ENCODE data around the gene SAG.

Gene SAG

GRCh38 chr2:233307565-233307964 is at the start of gene SAG:
SAG (plus strand) TSS chr2:233307816; CDS start chr2:233309190, 1,374 bp downstream.
- no peaks in the 10 kb centered on the region for H3K79me2 ChIP-seq (ENCODE audit: control insufficient read depth, insufficient read depth, low read length, unreplicated experiment)
- H3K4me3 ChIP-seq (ENCODE audit: low read depth, low read length) = no peak within 1 kb of the TSS

DNA sequence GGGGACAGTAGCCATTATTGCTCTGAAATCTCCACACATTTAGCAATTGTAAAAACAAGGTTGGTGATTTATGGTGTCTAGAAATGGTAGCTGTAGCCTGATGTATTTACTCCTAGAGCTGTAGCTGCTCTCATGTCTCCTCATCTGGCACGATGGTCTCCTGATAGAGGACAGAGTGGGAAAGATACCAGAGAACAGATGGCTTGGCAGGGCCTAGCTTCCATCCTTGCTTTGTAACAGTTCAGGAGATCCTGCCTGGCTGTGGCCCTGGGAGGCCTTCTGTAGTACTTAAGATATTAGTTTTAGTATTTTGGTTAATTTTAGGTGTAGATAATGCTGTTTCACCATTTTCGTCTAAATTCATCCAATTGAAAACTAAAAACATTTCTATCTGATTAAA is 49.4 kb upstream of the SAG start:
- Histone ChIP-seq H3K27ac (ENCODE audit: low read depth, low read length) (no peak overlapping the region), H3K4me1 (ENCODE audit: control insufficient read depth, insufficient read depth, low read length, unreplicated experiment) (peaks cover 7% of the 10 kb centered on the region), H3K27me3 (ENCODE audit: insufficient read depth, low read length) (no peaks in the 10 kb centered on the region), H2AFZ (ENCODE audit: low read length, unreplicated experiment) (no peak overlapping the region), H3K36me3 (ENCODE audit: insufficient read depth, low read length) (peaks cover 8% of the 10 kb centered on the region), H3K79me2 (ENCODE audit: control insufficient read depth, insufficient read depth, low read length, unreplicated experiment) (peaks cover 32% of the 10 kb centered on the region), H3K4me3 (ENCODE audit: low read depth, low read length) (no peak overlapping the region)

More at GRCh38 chr2:233307565-233307964, at the start of gene SAG:
- Histone ChIP-seq H3K4me1 (ENCODE audit: control insufficient read depth, insufficient read depth, low read length, unreplicated experiment) (no peaks in the 10 kb centered on the region), H3K27ac (ENCODE audit: low read depth, low read length) (no peak within 1 kb of the TSS), H3K27me3 (ENCODE audit: insufficient read depth, low read length) (peaks cover 11% of the 10 kb centered on the region), H2AFZ (ENCODE audit: low read length, unreplicated experiment) (no peak within 1 kb of the TSS), H3K36me3 (ENCODE audit: insufficient read depth, low read length) (no peaks in the 10 kb centered on the region)

GRCh38 chr2:233259730-233260129 is 47.9 kb upstream of the SAG start:
- H3K27ac ChIP-seq (ENCODE audit: low read depth, low read length) = no peak overlapping the region
- H2AFZ ChIP-seq (ENCODE audit: low read length, unreplicated experiment) = no peak overlapping the region
- peaks cover 17% of the 10 kb centered on the region for H3K79me2 ChIP-seq (ENCODE audit: control insufficient read depth, insufficient read depth, low read length, unreplicated experiment)
- H3K4me3 ChIP-seq (ENCODE audit: low read depth, low read length) = no peak overlapping the region
- peaks cover 15% of the 10 kb centered on the region for H3K36me3 ChIP-seq (ENCODE audit: insufficient read depth, low read length)
- no peaks in the 10 kb centered on the region for H3K27me3 ChIP-seq (ENCODE audit: insufficient read depth, low read length)
- H3K4me1 ChIP-seq (ENCODE audit: control insufficient read depth, insufficient read depth, low read length, unreplicated experiment) = no peaks in the 10 kb centered on the region

DNA sequence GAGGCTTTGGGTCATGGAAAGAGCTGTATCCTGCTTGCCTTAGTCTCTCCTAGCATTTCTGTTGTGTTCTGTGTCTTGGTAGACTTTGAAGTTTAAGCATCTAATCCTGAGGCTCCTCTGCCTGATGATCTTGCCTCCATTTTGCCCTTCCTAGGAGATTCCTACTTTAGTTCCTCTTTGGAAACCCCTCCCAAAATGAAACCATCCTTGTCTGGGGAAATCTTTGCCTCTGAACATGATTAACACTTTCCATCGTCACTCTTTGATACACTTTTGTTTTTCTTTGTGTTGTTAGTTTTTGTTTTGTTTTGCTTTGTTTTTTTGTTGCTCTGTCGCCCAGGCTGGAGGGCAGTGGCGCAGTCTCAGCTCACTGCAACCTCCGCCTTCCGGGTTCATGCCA is 47.0 kb upstream of the SAG start:
- Histone ChIP-seq H3K27ac (ENCODE audit: low read depth, low read length) (no peak overlapping the region), H2AFZ (ENCODE audit: low read length, unreplicated experiment) (no peak overlapping the region), H3K27me3 (ENCODE audit: insufficient read depth, low read length) (no peaks in the 10 kb centered on the region), H3K36me3 (ENCODE audit: insufficient read depth, low read length) (peaks cover 15% of the 10 kb centered on the region), H3K79me2 (ENCODE audit: control insufficient read depth, insufficient read depth, low read length, unreplicated experiment) (peaks cover 9% of the 10 kb centered on the region), H3K4me3 (ENCODE audit: low read depth, low read length) (no peak overlapping the region), H3K4me1 (ENCODE audit: control insufficient read depth, insufficient read depth, low read length, unreplicated experiment) (no peaks in the 10 kb centered on the region)

DNA sequence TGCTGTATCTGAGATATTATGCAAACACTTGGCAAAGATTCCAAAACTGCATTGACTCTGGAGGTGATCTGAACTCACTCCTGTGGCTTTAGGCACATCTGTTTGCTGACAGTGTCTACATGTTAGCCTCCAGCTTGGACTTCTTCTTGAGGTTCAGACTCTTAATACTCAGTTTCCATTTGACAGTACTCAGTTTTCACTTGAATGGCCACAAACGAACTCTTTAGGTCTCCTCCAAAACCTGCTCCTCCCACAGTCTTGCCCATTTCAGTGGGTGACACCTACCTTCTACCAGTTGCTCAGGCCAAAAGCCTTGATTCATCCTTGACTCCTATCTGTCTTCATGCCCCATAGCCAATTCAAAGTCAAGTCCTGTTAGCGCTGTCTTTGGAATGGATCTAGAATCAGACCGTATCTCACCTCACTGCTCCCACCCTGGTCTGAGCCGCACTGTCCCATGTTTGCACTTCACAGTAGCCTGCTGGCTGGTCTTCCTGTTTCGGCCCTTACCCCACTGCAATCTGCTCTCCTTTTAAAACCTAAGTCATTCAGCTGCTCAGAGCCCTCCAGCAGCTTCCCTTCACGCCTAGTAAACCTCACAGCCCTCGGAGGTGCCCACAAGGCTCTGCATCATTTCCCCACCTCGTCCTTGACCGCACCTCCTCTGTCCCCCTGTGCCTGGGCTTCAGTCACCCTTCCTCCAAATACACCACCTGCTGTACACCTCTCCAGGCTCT is 45.6 kb upstream of the SAG start:
- peaks cover 7% of the 10 kb centered on the region for H3K79me2 ChIP-seq (ENCODE audit: control insufficient read depth, insufficient read depth, low read length, unreplicated experiment)
- H2AFZ ChIP-seq (ENCODE audit: low read length, unreplicated experiment) = no peak overlapping the region
- peaks cover 10% of the 10 kb centered on the region for H3K36me3 ChIP-seq (ENCODE audit: insufficient read depth, low read length)
- H3K4me3 ChIP-seq (ENCODE audit: low read depth, low read length) = no peak overlapping the region
- H3K27me3 ChIP-seq (ENCODE audit: insufficient read depth, low read length) = no peaks in the 10 kb centered on the region
- no peak overlapping the region for H3K27ac ChIP-seq (ENCODE audit: low read depth, low read length)
- no peaks in the 10 kb centered on the region for H3K4me1 ChIP-seq (ENCODE audit: control insufficient read depth, insufficient read depth, low read length, unreplicated experiment)

- no peak overlapping the region for H3K27ac ChIP-seq (ENCODE audit: low read depth, low read length)
- H3K27me3 ChIP-seq (ENCODE audit: insufficient read depth, low read length) = no peaks in the 10 kb centered on the region
- no peak overlapping the region for H2AFZ ChIP-seq (ENCODE audit: low read length, unreplicated experiment)
- no peak overlapping the region for H3K4me3 ChIP-seq (ENCODE audit: low read depth, low read length)
- H3K79me2 ChIP-seq (ENCODE audit: control insufficient read depth, insufficient read depth, low read length, unreplicated experiment) = peaks cover 7% of the 10 kb centered on the region
- no peaks in the 10 kb centered on the region for H3K4me1 ChIP-seq (ENCODE audit: control insufficient read depth, insufficient read depth, low read length, unreplicated experiment)
- H3K36me3 ChIP-seq (ENCODE audit: insufficient read depth, low read length) = peaks cover 12% of the 10 kb centered on the region
Observed at GRCh38 chr2:233262562-233262961, 45.1 kb upstream of the SAG start.

GRCh38 chr2:233263045-233263570 is 44.5 kb upstream of the SAG start:
- H2AFZ ChIP-seq (ENCODE audit: low read length, unreplicated experiment) = no peak overlapping the region
- H3K79me2 ChIP-seq (ENCODE audit: control insufficient read depth, insufficient read depth, low read length, unreplicated experiment) = peaks cover 5% of the 10 kb centered on the region
- H3K27me3 ChIP-seq (ENCODE audit: insufficient read depth, low read length) = no peaks in the 10 kb centered on the region
- no peaks in the 10 kb centered on the region for H3K4me1 ChIP-seq (ENCODE audit: control insufficient read depth, insufficient read depth, low read length, unreplicated experiment)
- H3K4me3 ChIP-seq (ENCODE audit: low read depth, low read length) = no peak overlapping the region
- H3K36me3 ChIP-seq (ENCODE audit: insufficient read depth, low read length) = peaks cover 15% of the 10 kb centered on the region
- no peak overlapping the region for H3K27ac ChIP-seq (ENCODE audit: low read depth, low read length)

- peaks cover 20% of the 10 kb centered on the region for H3K36me3 ChIP-seq (ENCODE audit: insufficient read depth, low read length)
- H3K27ac ChIP-seq (ENCODE audit: low read depth, low read length) = no peak overlapping the region
- peaks cover 2% of the 10 kb centered on the region for H3K79me2 ChIP-seq (ENCODE audit: control insufficient read depth, insufficient read depth, low read length, unreplicated experiment)
- no peaks in the 10 kb centered on the region for H3K27me3 ChIP-seq (ENCODE audit: insufficient read depth, low read length)
- H3K4me1 ChIP-seq (ENCODE audit: control insufficient read depth, insufficient read depth, low read length, unreplicated experiment) = no peaks in the 10 kb centered on the region
- no peak overlapping the region for H3K4me3 ChIP-seq (ENCODE audit: low read depth, low read length)
- no peak overlapping the region for H2AFZ ChIP-seq (ENCODE audit: low read length, unreplicated experiment)
Observed at GRCh38 chr2:233264667-233265066, 42.9 kb upstream of the SAG start.

DNA sequence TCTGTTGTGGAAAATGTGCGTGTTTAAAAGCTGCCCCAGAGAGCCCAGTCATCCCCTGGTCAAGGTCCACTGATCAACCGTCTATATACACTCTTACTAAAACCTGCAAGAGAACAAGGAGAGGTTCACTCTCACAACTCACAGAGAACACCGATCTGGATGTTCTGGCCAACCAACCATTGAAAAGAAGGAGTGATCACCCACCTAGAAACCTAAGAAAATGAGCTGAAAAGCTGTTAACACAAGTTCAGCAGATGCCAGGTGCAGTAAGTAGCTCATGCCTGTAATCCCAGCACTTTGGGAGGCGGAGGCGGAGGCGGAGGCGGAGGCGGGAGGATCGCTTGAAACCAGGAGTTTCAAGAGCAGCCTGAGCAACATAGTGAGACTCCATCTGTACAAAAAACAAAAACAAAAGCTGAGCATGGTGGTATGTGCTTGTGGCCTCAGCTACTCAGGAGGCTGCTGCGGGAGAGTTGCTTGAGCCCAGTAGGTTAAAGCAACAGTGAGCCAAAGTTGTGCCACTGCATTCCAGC is 41.7 kb upstream of the SAG start:
- peaks cover 22% of the 10 kb centered on the region for H3K36me3 ChIP-seq (ENCODE audit: insufficient read depth, low read length)
- H3K79me2 ChIP-seq (ENCODE audit: control insufficient read depth, insufficient read depth, low read length, unreplicated experiment) = no peaks in the 10 kb centered on the region
- no peaks in the 10 kb centered on the region for H3K4me1 ChIP-seq (ENCODE audit: control insufficient read depth, insufficient read depth, low read length, unreplicated experiment)
- no peaks in the 10 kb centered on the region for H3K27me3 ChIP-seq (ENCODE audit: insufficient read depth, low read length)
- H2AFZ ChIP-seq (ENCODE audit: low read length, unreplicated experiment) = no peak overlapping the region
- H3K27ac ChIP-seq (ENCODE audit: low read depth, low read length) = no peak overlapping the region
- H3K4me3 ChIP-seq (ENCODE audit: low read depth, low read length) = no peak overlapping the region

DNA sequence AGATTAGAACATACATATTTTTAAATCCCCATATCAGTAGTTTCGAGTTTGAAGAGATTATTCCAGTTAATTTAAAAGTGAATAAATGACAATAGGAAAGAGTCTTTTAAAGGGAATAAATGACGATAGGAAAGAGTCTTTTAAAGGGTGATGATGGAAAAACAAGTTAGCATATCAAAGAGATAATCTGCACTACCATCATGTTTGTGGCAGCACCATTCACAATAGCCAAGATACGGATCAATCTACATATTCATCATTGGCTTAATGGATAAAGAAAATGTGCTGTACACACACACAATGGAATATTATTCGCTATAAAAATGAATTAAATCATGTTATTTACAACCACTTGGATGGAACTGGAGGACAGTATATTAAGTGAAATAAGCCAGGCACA is 41.1 kb upstream of the SAG start:
- Histone ChIP-seq H3K79me2 (ENCODE audit: control insufficient read depth, insufficient read depth, low read length, unreplicated experiment) (no peaks in the 10 kb centered on the region), H3K36me3 (ENCODE audit: insufficient read depth, low read length) (peaks cover 22% of the 10 kb centered on the region), H3K4me1 (ENCODE audit: control insufficient read depth, insufficient read depth, low read length, unreplicated experiment) (no peaks in the 10 kb centered on the region)

More for the DNA sequence above, 41.1 kb upstream of the SAG start:
- H2AFZ ChIP-seq (ENCODE audit: low read length, unreplicated experiment) = no peak overlapping the region
- no peaks in the 10 kb centered on the region for H3K27me3 ChIP-seq (ENCODE audit: insufficient read depth, low read length)
- no peak overlapping the region for H3K27ac ChIP-seq (ENCODE audit: low read depth, low read length)
- no peak overlapping the region for H3K4me3 ChIP-seq (ENCODE audit: low read depth, low read length)

Data from ACC112 (cell line).